DOHH2 (cell line): ENCODE results near the gene MYO18B.

Source experiments
- CTCF ChIP-seq: fragments of 200-600 bp; sonication (generic); IDR thresholded peaks from one replicate; pipeline ENCODE4 v1.5.1; 2014; ENCODE audit warnings: antibody characterized with exemption, mild to moderate bottlenecking, low read depth, low read length; ENCODE audit not compliant: poor library complexity, severe bottlenecking
- EZH2phosphoT487 ChIP-seq: fragments of 200-600 bp; sonication (generic); IDR thresholded peaks from 2 replicates; pipeline ENCODE4 v1.6.1; 2017; ENCODE audit warnings: borderline replicate concordance, mild to moderate bottlenecking, antibody characterized with exemption, low read length, moderate library complexity, mixed read lengths

DNA sequence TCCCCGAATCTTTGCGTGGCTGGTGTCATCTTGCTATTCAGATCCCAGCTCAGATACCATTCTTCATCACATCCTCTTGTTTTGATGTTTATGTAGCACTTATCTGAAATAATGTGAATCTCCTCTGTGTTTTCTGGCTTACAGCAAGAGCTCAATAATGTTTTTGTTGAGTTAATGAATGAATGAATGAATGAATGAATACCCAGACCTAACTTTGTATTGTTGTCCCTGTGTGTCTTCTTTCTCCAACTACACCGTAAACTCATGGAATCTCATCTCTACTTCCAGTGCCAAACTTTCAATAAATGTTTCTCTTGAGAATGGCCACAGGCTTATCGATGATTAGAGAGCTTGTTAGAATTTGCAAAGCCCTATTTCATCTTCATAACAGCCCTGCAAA lies 110.2 kb downstream of the MYO18B start:
- TF ChIP-seq CTCF = no peak
- no peak for TF ChIP-seq EZH2phosphoT487
